Loucy (cell line): ENCODE results near the gene FFAR2.
"Not testable (repeated sequence)": the region's sequence is repeated elsewhere in the genome, so short reads cannot be mapped to it uniquely, and the experiment has no call there.

Experiments
- H2AFZ ChIP-seq: fragments of 200-600 bp; sonication (generic); 2 replicates; pipeline ENCODE4 v1.6.0; 2016; ENCODE audit warnings: antibody characterized with exemption, mild to moderate bottlenecking, low read length, moderate library complexity
- H3F3A ChIP-seq: fragments of 200-600 bp; 2 replicates; pipeline ENCODE4 v1.6.0; 2016; ENCODE audit warnings: antibody characterized with exemption, low read depth, mild to moderate bottlenecking
- H3K27me3 ChIP-seq: fragments of 200-600 bp; sonication (generic); 2 replicates; pipeline ENCODE4 v1.6.1; 2014; ENCODE audit warnings: low read length, mild to moderate bottlenecking; ENCODE audit not compliant: insufficient read depth, poor library complexity, severe bottlenecking
- H3K36me3 ChIP-seq: fragments of 200-600 bp; sonication (generic); 2 replicates; pipeline ENCODE4 v1.6.1; 2016; ENCODE audit warnings: low read length; ENCODE audit not compliant: insufficient read depth
- H3K4me1 ChIP-seq: fragments of 200-600 bp; sonication (generic); 2 replicates; pipeline ENCODE4 v1.5.1; 2014; ENCODE audit warnings: low read length, mild to moderate bottlenecking; ENCODE audit not compliant: insufficient read depth, poor library complexity, severe bottlenecking
- H3K4me2 ChIP-seq: fragments of 200-600 bp; sonication (generic); 2 replicates; pipeline ENCODE4 v1.6.0; 2014; ENCODE audit warnings: antibody characterized with exemption, low read length, low read depth, mild to moderate bottlenecking; ENCODE audit not compliant: poor library complexity, severe bottlenecking
- H3K4me3 ChIP-seq: fragments of 200-600 bp; sonication (generic); 2 replicates; pipeline ENCODE4 v1.5.1; 2014; ENCODE audit warnings: low read length, mild to moderate bottlenecking, mixed read lengths; ENCODE audit not compliant: poor library complexity, severe bottlenecking
- H3K79me2 ChIP-seq: fragments of 200-600 bp; sonication (generic); 2 replicates; pipeline ENCODE4 v1.6.1; 2014; ENCODE audit warnings: low read length; ENCODE audit not compliant: insufficient read depth
- H3K9ac ChIP-seq: fragments of 200-600 bp; sonication (generic); 2 replicates; pipeline ENCODE4 v1.6.0; 2014; ENCODE audit warnings: mild to moderate bottlenecking, low read depth, low read length, moderate library complexity; ENCODE audit not compliant: poor library complexity, severe bottlenecking
- H3K9me2 ChIP-seq: fragments of 200-600 bp; sonication (generic); replicated peaks from 2 replicates; pipeline ENCODE4 v1.6.1; 2016; ENCODE audit warnings: low read depth, low read length, mixed read lengths
- H3K9me3 ChIP-seq: fragments of 200-600 bp; sonication (generic); 2 replicates; pipeline ENCODE4 v1.6.1; 2014; ENCODE audit warnings: mild to moderate bottlenecking, antibody characterized with exemption, low read length, low read depth; ENCODE audit not compliant: insufficient read depth
- H4K20me1 ChIP-seq: fragments of 200-600 bp; sonication (generic); 2 replicates; pipeline ENCODE4 v1.6.0; 2014; ENCODE audit warnings: antibody characterized with exemption, low read length, mild to moderate bottlenecking; ENCODE audit not compliant: insufficient read depth, poor library complexity, severe bottlenecking
- CTCF ChIP-seq: fragments of 200-600 bp; sonication (generic); conservative IDR thresholded peaks from 2 replicates; pipeline ENCODE4 v1.5.1; 2014; ENCODE audit warnings: mild to moderate bottlenecking, antibody characterized with exemption, low read length
- EZH2phosphoT487 ChIP-seq: fragments of 200-600 bp; IDR thresholded peaks from 2 replicates; pipeline ENCODE4 v1.6.1; 2018; ENCODE audit warnings: antibody characterized with exemption, mild to moderate bottlenecking, moderate library complexity, borderline replicate concordance

The FFAR2 gene

GRCh38 chr19:35419046-35419445, 29.0 kb upstream of the FFAR2 start:
- Histone ChIP-seq H3K4me2 (no peak overlapping the region), H2AFZ (no peak overlapping the region), H3F3A (no peaks in the 10 kb centered on the region), H3K4me3 (no peak overlapping the region), H3K9me2 (no peaks in the 10 kb centered on the region), H4K20me1 (no peaks in the 10 kb centered on the region), H3K79me2 (no peaks in the 10 kb centered on the region), H3K4me1 (peaks cover 2% of the 10 kb centered on the region), H3K9ac (no peak overlapping the region), H3K36me3 (no peaks in the 10 kb centered on the region), H3K9me3 (no peaks in the 10 kb centered on the region), H3K27me3 (no peaks in the 10 kb centered on the region)
- TF ChIP-seq EZH2phosphoT487 = no peak
- no peak for TF ChIP-seq CTCF

GRCh38 chr19:35419805-35420204, 28.3 kb upstream of the FFAR2 start:
- H3K4me1 ChIP-seq = peaks cover 2% of the 10 kb centered on the region
- no peaks in the 10 kb centered on the region for H3K27me3 ChIP-seq
- no peak overlapping the region for H2AFZ ChIP-seq
- H3K4me3 ChIP-seq = no peak overlapping the region
- no peaks in the 10 kb centered on the region for H3K79me2 ChIP-seq
- no peak overlapping the region for H3K4me2 ChIP-seq
- H3K9me3 ChIP-seq = no peaks in the 10 kb centered on the region
- TF ChIP-seq CTCF (no peak), EZH2phosphoT487 (no peak)
- H3F3A ChIP-seq = no peaks in the 10 kb centered on the region
- H3K9me2 ChIP-seq = no peaks in the 10 kb centered on the region
- no peaks in the 10 kb centered on the region for H4K20me1 ChIP-seq
- no peak overlapping the region for H3K9ac ChIP-seq
- no peaks in the 10 kb centered on the region for H3K36me3 ChIP-seq

- Histone ChIP-seq H2AFZ (no peak overlapping the region), H3K4me3 (no peak overlapping the region)
Observed at GRCh38 chr19:35421362-35421761, 26.7 kb upstream of the FFAR2 start.

GRCh38 chr19:35423406-35423805, 24.7 kb upstream of the FFAR2 start:
- H4K20me1 ChIP-seq, H2AFZ ChIP-seq, H3K4me1 ChIP-seq, H3K4me3 ChIP-seq, H3K36me3 ChIP-seq, H3F3A ChIP-seq, H3K27me3 ChIP-seq, H3K9me2 ChIP-seq, H3K9me3 ChIP-seq, H3K79me2 ChIP-seq, H3K9ac ChIP-seq, H3K4me2 ChIP-seq: not testable (repeated sequence)

More at GRCh38 chr19:35421362-35421761, 26.7 kb upstream of the FFAR2 start:
- H3K36me3 ChIP-seq = no peaks in the 10 kb centered on the region
- no peak overlapping the region for H3K9ac ChIP-seq
- peaks cover 2% of the 10 kb centered on the region for H3K4me1 ChIP-seq
- H3K9me2 ChIP-seq = no peaks in the 10 kb centered on the region
- no peaks in the 10 kb centered on the region for H3F3A ChIP-seq
- no peak overlapping the region for H3K4me2 ChIP-seq
- H4K20me1 ChIP-seq = no peaks in the 10 kb centered on the region
- TF ChIP-seq EZH2phosphoT487 (no peak), CTCF (no peak)
- H3K9me3 ChIP-seq = no peaks in the 10 kb centered on the region
- H3K27me3 ChIP-seq = no peaks in the 10 kb centered on the region
- H3K79me2 ChIP-seq = no peaks in the 10 kb centered on the region
